Endothelial cell of umbilical vein (primary cell): ENCODE measurements around the gene HTT-AS. TPM values are rescaled to one million over a fixed set of nuclear protein-coding genes. Genes with fewer than 3 reads are reported as not detected.

Experiments used
- BruUV-seq: library from RNA; stranded (reverse); fragments of 400-500 nt; replicated peaks from 2 replicates; lab custom pipeline; 2021; lab: Mats Ljungman, UMichigan
- CTCF ChIA-PET: fragments of 300-600, 350-600 bp; sonication (Branson Sonifier 250); formaldehyde crosslinking; loops from one replicate; lab custom pipeline; 2021; ENCODE audit warnings: antibody characterized with exemption, inconsistent platforms; lab: Charles Lee
- POLR2A ChIA-PET: fragments of 300-600, 350-600 bp; sonication (Branson Sonifier 250); formaldehyde crosslinking; loops from one replicate; lab custom pipeline; 2021; ENCODE audit warnings: antibody characterized with exemption, inconsistent platforms; lab: Charles Lee
- DNase-seq: peaks from one replicate; pipeline ENCODE4 v3.0.0-alpha.2; 2011; ENCODE audit warnings: low read depth, low spot score
- FAIRE-seq: peaks from 2 replicates; lab custom pipeline; 2011; peaks lifted over from hg19 to GRCh38; lab: Jason Lieb, UNC
- H2AFZ ChIP-seq: 2 replicates; pipeline ENCODE4 v1.6.0; 2012; ENCODE audit warnings: low read depth, low read length, control low read depth, inconsistent platforms
- H3K27ac ChIP-seq: 2 replicates; pipeline ENCODE4 v1.5.1; 2011; ENCODE audit warnings: low read depth, mild to moderate bottlenecking, control low read depth, low read length, moderate library complexity; ENCODE audit not compliant: insufficient read depth
- H3K27me3 ChIP-seq, 2 experiments: 2 replicates each; pipeline versions ENCODE4 v1.6.0 to v1.6.1; 2011; ENCODE audit warnings: low read length in 2 of 2, mixed read lengths in 1 of 2; ENCODE audit not compliant: control insufficient read depth in 2 of 2, insufficient read depth in 2 of 2
- H3K36me3 ChIP-seq, 2 experiments: 2 replicates in 1 of 2; 3 replicates in 1 of 2; pipeline ENCODE4 v1.5.1; 2011; ENCODE audit warnings: low read length in 2 of 2, mild to moderate bottlenecking in 1 of 2, moderate library complexity in 1 of 2; ENCODE audit not compliant: control insufficient read depth in 2 of 2, insufficient read depth in 2 of 2; ENCODE audit errors: extremely low read depth in 1 of 2
- H3K4me1 ChIP-seq: 3 replicates; pipeline ENCODE4 v1.5.1; 2011; ENCODE audit warnings: mild to moderate bottlenecking, low read length; ENCODE audit not compliant: control insufficient read depth, insufficient read depth; ENCODE audit errors: extremely low read depth
- H3K4me2 ChIP-seq: 2 replicates; pipeline ENCODE4 v1.6.1; 2011; ENCODE audit warnings: low read length, control low read depth, mixed read lengths; ENCODE audit not compliant: insufficient read depth
- H3K4me3 ChIP-seq, 3 experiments: fragments of 200-600 bp in 1 of 3; sonication (generic), shearing (Covaris generic) in 1 of 3; replicated peaks in 1 of 3; 2 replicates each; pipeline ENCODE4 v1.5.1; 2011 to 2016; ENCODE audit warnings: control low read depth in 3 of 3, low read length in 3 of 3, mild to moderate bottlenecking in 2 of 3, inconsistent platforms in 1 of 3, low read depth in 1 of 3, moderate library complexity in 1 of 3; ENCODE audit not compliant: insufficient read depth in 1 of 3
- H3K79me2 ChIP-seq: 2 replicates; pipeline ENCODE4 v1.6.0; 2012; ENCODE audit warnings: low read length, inconsistent platforms; ENCODE audit not compliant: control insufficient read depth, insufficient read depth
- H3K9ac ChIP-seq: replicated peaks from 2 replicates; pipeline ENCODE3; 2011; ENCODE audit warnings: low read length, control low read depth; ENCODE audit not compliant: insufficient read depth; ENCODE audit errors: extremely low read depth
- H3K9me1 ChIP-seq: replicated peaks from 3 replicates; pipeline ENCODE4 v1.6.0; 2011; ENCODE audit warnings: mild to moderate bottlenecking, low read length; ENCODE audit not compliant: control insufficient read depth, insufficient read depth; ENCODE audit errors: extremely low read depth
- H3K9me3 ChIP-seq: replicated peaks from 2 replicates; pipeline ENCODE4 v1.5.1; 2012; ENCODE audit warnings: low read length, inconsistent platforms; ENCODE audit not compliant: control insufficient read depth, insufficient read depth
- H4K20me1 ChIP-seq: replicated peaks from 2 replicates; pipeline ENCODE3; 2011; ENCODE audit warnings: mild to moderate bottlenecking, low read length; ENCODE audit not compliant: control insufficient read depth, insufficient read depth; ENCODE audit errors: extremely low read depth
- CTCF ChIP-seq, 2 donors: IDR thresholded peaks; 1 replicate in 1 of 2; 2 replicates in 1 of 2; pipeline ENCODE4 v1.5.1; 2011; ENCODE audit warnings: low read length in 2 of 2, mild to moderate bottlenecking in 2 of 2, moderate library complexity in 2 of 2, control low read depth in 1 of 2, inconsistent platforms in 1 of 2, low read depth in 1 of 2; ENCODE audit not compliant: insufficient read depth in 1 of 2; ENCODE audit errors: extremely low read depth in 1 of 2
- EZH2 ChIP-seq: IDR thresholded peaks from 2 replicates; pipeline ENCODE4 v1.6.1; 2012; ENCODE audit warnings: borderline replicate concordance, low read depth, mild to moderate bottlenecking, moderate library complexity, low read length, inconsistent platforms; ENCODE audit not compliant: severe bottlenecking
- FOS ChIP-seq: IDR thresholded peaks from 2 replicates; pipeline ENCODE4 v1.6.1; 2011; ENCODE audit warnings: mild to moderate bottlenecking, low read length, moderate library complexity, borderline replicate concordance; ENCODE audit not compliant: insufficient read depth
- GATA2 ChIP-seq: IDR thresholded peaks from 2 replicates; pipeline ENCODE4 v1.7.0; 2011; ENCODE audit warnings: low read depth, mild to moderate bottlenecking, moderate library complexity, mixed read lengths, low read length; ENCODE audit not compliant: insufficient read length, insufficient read depth
- JUN ChIP-seq: IDR thresholded peaks from 2 replicates; pipeline ENCODE4 v1.6.1; 2011; ENCODE audit warnings: borderline replicate concordance, low read depth; ENCODE audit not compliant: insufficient read length, insufficient read depth
- MAX ChIP-seq: IDR thresholded peaks from 2 replicates; pipeline ENCODE4 v1.6.1; 2011; ENCODE audit not compliant: insufficient read depth, insufficient read length
- MYC ChIP-seq: IDR thresholded peaks from one replicate; pipeline ENCODE4 v1.6.1; 2011; ENCODE audit warnings: mild to moderate bottlenecking, low read depth, low read length
- POLR2A ChIP-seq: IDR thresholded peaks from 2 replicates; pipeline ENCODE4 v1.6.1; 2012; ENCODE audit warnings: low read depth, mild to moderate bottlenecking, control low read depth, low read length
- POLR2AphosphoS5 ChIP-seq: IDR thresholded peaks from 2 replicates; pipeline ENCODE4 v1.6.1; 2012; ENCODE audit warnings: low read depth, mild to moderate bottlenecking, control low read depth, low read length, moderate library complexity; ENCODE audit not compliant: insufficient read depth
- dilution Hi-C: fragments of 300-500 bp; cut with MboI; formaldehyde crosslinking; loops from one replicate; pipeline ENCODE4 v1.15.0; 2019; ENCODE audit warnings: low sequenced_read_pairs; ENCODE audit not compliant: extremely low pct_ligation_motif_present
- intact Hi-C: fragments of 100-400 bp; cut with micrococcal nuclease; formaldehyde crosslinking; loops from one replicate; pipeline ENCODE4 v1.10.0; 2022
- polyA plus RNA-seq, 4 experiments: library from polyadenylated mRNA; depleted of rRNA in 3 of 4; stranded (reverse) in 3 of 4; unstranded in 1 of 4; fragments of >200 nt; gene quantifications; 2 replicates each; pipeline versions ENCODE4 v1.2.1 to v1.2.3, GENCODE V29; 2011 to 2012; ENCODE audit warnings: missing spikeins in 1 of 4
- total RNA-seq: library from RNA; stranded (reverse); gene quantifications from 2 replicates; pipeline ENCODE4 v1.2.3, GENCODE V29; 2021

Gene HTT-AS
- total and polyA plus RNA-seq, 2 donors (not counting 3 experiments of a cell fraction or from before 2014, with no cell fraction given): not detected

GRCh38 chr4:3087115-3087797 is 12.9 kb upstream of the HTT-AS start:
- Histone ChIP-seq H3K9me1 (no peaks in the 10 kb centered on the region), H3K9me3 (no peaks in the 10 kb centered on the region), H3K9ac (no peak overlapping the region), H3K36me3 (peaks cover 0 to 2% of the 10 kb centered on the region in 2 experiments), H3K4me2 (no peak overlapping the region), H3K27ac (no peak overlapping the region), H3K4me3 (no peak overlapping the region), H3K79me2 (peaks cover 24% of the 10 kb centered on the region), H3K27me3 (no peaks in the 10 kb centered on the region), H4K20me1 (peaks cover 4% of the 10 kb centered on the region), H2AFZ (no peak overlapping the region), H3K4me1 (no peaks in the 10 kb centered on the region)
- TF ChIP-seq POLR2A (no peak), GATA2 (no peak), CTCF (IDR thresholded peaks at IDR 0.05; ENCODE audit: extremely low read depth in 1 of 2, insufficient read depth in 1 of 2, low read depth in 1 of 2, low read length in 2 of 2) (no peak), FOS (no peak), JUN (no peak), MYC (no peak), POLR2AphosphoS5 (no peak), EZH2 (no peak), MAX (no peak)
- DNase-seq (no peak), FAIRE-seq (no peak)
- intact Hi-C loops: no loop called here
- ChIA-PET POLR2A (no interaction called here), CTCF (interaction anchor here (2.1 kb wide), 1 partner anchor 9 kb away, joined by 7 read pairs; no protein-coding TSS in a partner anchor)
- BruUV-seq: no TSS peak
- dilution Hi-C loops: no loop called here
